ENCODE results near the gene HSP90B1.

- no peak for TF ChIP-seq CTCF (IDR thresholded peaks at IDR 0.05)
- TF ChIP-seq POLR2A (IDR thresholded peaks at IDR 0.05) = no peak
These were observed 34.6 kb downstream of the HSP90B1 start for GRCh38 chr12:103964805-103965204.

Data from uterus (tissue), 2 donors.